GM19397 (cell line): Measurements from ENCODE around the gene TMEM62.

Source experiments
- ATAC-seq: cut with Tn5 transposase; IDR thresholded peaks from one replicate; pipeline ENCODE4 v1.9.1; 2021; ENCODE audit warnings: mild to moderate bottlenecking, moderate library complexity; ENCODE audit not compliant: unreplicated experiment

The TMEM62 gene

GRCh38 chr15:43226436-43227305 is 93.3 kb downstream of the TMEM62 start:
- ATAC-seq, result no peak

DNA sequence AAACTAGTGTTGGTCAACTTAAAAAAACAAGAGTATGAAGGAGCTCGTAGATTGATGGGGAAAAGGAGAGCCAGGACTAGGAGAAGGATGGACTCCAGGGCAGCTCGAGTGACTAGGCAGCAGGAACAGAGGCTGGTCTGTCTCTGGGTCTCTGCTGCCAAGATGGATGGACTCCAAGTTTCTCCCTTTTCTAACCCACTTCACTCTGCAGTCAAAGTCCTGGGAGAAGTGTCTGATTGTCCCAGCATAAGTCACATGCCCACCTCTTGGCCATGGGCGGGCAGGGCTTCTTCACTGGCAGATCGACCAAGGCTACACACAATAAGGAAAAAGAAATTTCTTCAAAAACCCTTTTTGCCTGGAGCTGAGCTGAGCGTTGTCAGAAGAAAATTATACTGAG is 96.6 kb downstream of the TMEM62 start:
- ATAC-seq, result no peak

DNA sequence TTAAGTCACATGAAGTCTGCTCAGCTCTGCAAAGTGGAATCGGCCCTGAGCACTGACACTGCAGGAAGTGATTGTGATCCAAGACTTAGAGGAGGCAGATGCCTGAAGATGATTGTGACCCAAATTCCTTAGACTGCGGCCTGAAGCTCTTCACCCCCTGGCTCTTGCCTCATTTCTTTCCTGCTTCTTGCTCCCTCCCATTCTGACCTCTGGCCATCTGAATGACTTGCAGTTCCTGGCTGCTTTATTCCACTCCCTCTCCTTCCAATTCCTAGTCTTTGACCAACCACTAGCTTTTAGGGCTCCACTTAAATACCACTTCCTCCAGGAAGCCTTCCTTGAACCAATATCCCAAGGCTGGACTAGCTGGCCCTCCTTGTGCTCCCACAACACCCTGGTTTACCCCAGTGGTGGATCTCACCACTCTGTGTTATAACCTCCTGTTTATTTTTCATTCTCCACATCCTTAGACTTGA is 97.3 kb downstream of the TMEM62 start:
- ATAC-seq, result no peak

DNA sequence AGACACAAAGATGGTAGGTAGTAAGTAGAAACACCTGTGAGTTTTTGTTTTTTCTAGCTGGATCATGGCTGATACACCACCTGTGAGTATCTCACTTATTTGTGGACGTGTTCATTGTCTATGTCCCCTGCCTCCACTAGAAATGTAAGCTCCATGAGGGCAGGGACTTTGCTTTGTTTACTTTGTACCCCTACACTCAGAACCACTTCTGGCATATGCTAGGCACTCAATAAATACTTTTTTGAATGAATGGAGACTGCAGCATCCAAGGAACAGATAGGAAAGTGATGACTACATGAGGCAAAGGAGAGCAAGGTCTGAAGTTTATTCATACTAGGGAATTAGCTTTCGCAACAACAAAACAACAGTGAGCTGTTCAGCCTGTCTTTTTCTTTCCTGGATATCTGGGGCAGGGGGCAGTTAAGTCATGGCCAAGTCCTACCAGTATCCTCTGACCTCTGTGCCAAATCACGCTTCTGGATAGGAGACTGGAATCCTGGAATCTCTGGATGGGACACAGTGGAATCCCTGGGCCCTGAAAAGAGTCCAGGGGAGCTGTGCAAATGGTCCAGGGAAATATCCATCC is 99.0 kb downstream of the TMEM62 start:
- no peak for ATAC-seq
